ENCODE data around the gene PRRT1B.

The PRRT1B gene

GRCh38 chr9:131590907-131591844, 45.9 kb downstream of the PRRT1B start:
- Histone ChIP-seq H3K27me3 (ENCODE audit: control insufficient read depth in 1 of 2, insufficient read depth in 2 of 2, low read length in 2 of 2) (no peaks in the 10 kb centered on the region), H3K4me1 (ENCODE audit: control insufficient read depth, insufficient read depth, low read length) (no peaks in the 10 kb centered on the region), H3K36me3 (ENCODE audit: control insufficient read depth in 2 of 2, insufficient read depth in 2 of 2, low read length in 2 of 2) (peaks cover 37 to 52% of the 10 kb centered on the region in 2 donors), H3K4me3 (ENCODE audit: low read length in 2 of 2) (no peak overlapping the region), H3K27ac (ENCODE audit: low read length) (no peak overlapping the region), H3K9me3 (ENCODE audit: control insufficient read depth in 2 of 2, low read length in 2 of 2) (no peaks in the 10 kb centered on the region), H3K9ac (ENCODE audit: low read length in 2 of 2) (no peak overlapping the region)

GRCh38 chr9:131591845-131592208, 46.5 kb downstream of the PRRT1B start:
- Histone ChIP-seq H3K4me1 (ENCODE audit: control insufficient read depth, insufficient read depth, low read length) (no peaks in the 10 kb centered on the region), H3K4me3 (ENCODE audit: low read length in 2 of 2) (no peak overlapping the region), H3K36me3 (ENCODE audit: control insufficient read depth in 2 of 2, insufficient read depth in 2 of 2, low read length in 2 of 2) (peaks cover 39 to 59% of the 10 kb centered on the region in 2 donors), H3K9ac (ENCODE audit: low read length in 2 of 2) (no peak overlapping the region), H3K27me3 (ENCODE audit: control insufficient read depth in 1 of 2, insufficient read depth in 2 of 2, low read length in 2 of 2) (no peaks in the 10 kb centered on the region), H3K9me3 (ENCODE audit: control insufficient read depth in 2 of 2, low read length in 2 of 2) (no peaks in the 10 kb centered on the region), H3K27ac (ENCODE audit: low read length) (no peak overlapping the region)

- H3K27me3 ChIP-seq (ENCODE audit: control insufficient read depth in 1 of 2, insufficient read depth in 2 of 2, low read length in 2 of 2) = no peaks in the 10 kb centered on the region
- H3K27ac ChIP-seq (ENCODE audit: low read length) = no peak overlapping the region
- peaks cover 38 to 61% of the 10 kb centered on the region in 2 donors for H3K36me3 ChIP-seq (ENCODE audit: control insufficient read depth in 2 of 2, insufficient read depth in 2 of 2, low read length in 2 of 2)
- H3K9me3 ChIP-seq (ENCODE audit: control insufficient read depth in 2 of 2, low read length in 2 of 2) = no peaks in the 10 kb centered on the region
- H3K4me3 ChIP-seq (ENCODE audit: low read length in 2 of 2) = no peak overlapping the region
- no peak overlapping the region for H3K9ac ChIP-seq (ENCODE audit: low read length in 2 of 2)
- H3K4me1 ChIP-seq (ENCODE audit: control insufficient read depth, insufficient read depth, low read length) = no peaks in the 10 kb centered on the region
Observed at GRCh38 chr9:131593091-131593820, 47.9 kb downstream of the PRRT1B start.

GRCh38 chr9:131593936-131594665, 48.8 kb downstream of the PRRT1B start:
- Histone ChIP-seq H3K9me3 (ENCODE audit: control insufficient read depth in 2 of 2, low read length in 2 of 2) (no peaks in the 10 kb centered on the region), H3K4me1 (ENCODE audit: control insufficient read depth, insufficient read depth, low read length) (no peaks in the 10 kb centered on the region), H3K9ac (ENCODE audit: low read length in 2 of 2) (no peak overlapping the region), H3K27ac (ENCODE audit: low read length) (no peak overlapping the region), H3K4me3 (ENCODE audit: low read length in 2 of 2) (no peak overlapping the region), H3K27me3 (ENCODE audit: control insufficient read depth in 1 of 2, insufficient read depth in 2 of 2, low read length in 2 of 2) (no peaks in the 10 kb centered on the region), H3K36me3 (ENCODE audit: control insufficient read depth in 2 of 2, insufficient read depth in 2 of 2, low read length in 2 of 2) (peaks cover 37 to 56% of the 10 kb centered on the region in 2 donors)

- H3K36me3 ChIP-seq (ENCODE audit: control insufficient read depth in 2 of 2, insufficient read depth in 2 of 2, low read length in 2 of 2) = peaks cover 32 to 51% of the 10 kb centered on the region in 2 donors
- H3K4me1 ChIP-seq (ENCODE audit: control insufficient read depth, insufficient read depth, low read length) = no peaks in the 10 kb centered on the region
- H3K27me3 ChIP-seq (ENCODE audit: control insufficient read depth in 1 of 2, insufficient read depth in 2 of 2, low read length in 2 of 2) = no peaks in the 10 kb centered on the region
- no peaks in the 10 kb centered on the region for H3K9me3 ChIP-seq (ENCODE audit: control insufficient read depth in 2 of 2, low read length in 2 of 2)
- H3K4me3 ChIP-seq (ENCODE audit: low read length in 2 of 2) = no peak overlapping the region
- H3K27ac ChIP-seq (ENCODE audit: low read length) = no peak overlapping the region
- H3K9ac ChIP-seq (ENCODE audit: low read length in 2 of 2) = no peak overlapping the region
Observed at GRCh38 chr9:131594906-131595665, 49.8 kb downstream of the PRRT1B start.

- Histone ChIP-seq H3K9me3 (ENCODE audit: control insufficient read depth in 2 of 2, low read length in 2 of 2) (no peaks in the 10 kb centered on the region), H3K4me3 (ENCODE audit: low read length in 2 of 2) (no peak overlapping the region), H3K9ac (ENCODE audit: low read length in 2 of 2) (no peak overlapping the region), H3K4me1 (ENCODE audit: control insufficient read depth, insufficient read depth, low read length) (no peaks in the 10 kb centered on the region), H3K27me3 (ENCODE audit: control insufficient read depth in 1 of 2, insufficient read depth in 2 of 2, low read length in 2 of 2) (no peaks in the 10 kb centered on the region), H3K27ac (ENCODE audit: low read length) (no peak overlapping the region), H3K36me3 (ENCODE audit: control insufficient read depth in 2 of 2, insufficient read depth in 2 of 2, low read length in 2 of 2) (peaks cover 37 to 52% of the 10 kb centered on the region in 2 donors)
Observed at GRCh38 chr9:131595696-131596429, 50.5 kb downstream of the PRRT1B start.

- H3K36me3 ChIP-seq (ENCODE audit: control insufficient read depth in 2 of 2, insufficient read depth in 2 of 2, low read length in 2 of 2) = peaks cover 39 to 52% of the 10 kb centered on the region in 2 donors
- H3K9me3 ChIP-seq (ENCODE audit: control insufficient read depth in 2 of 2, low read length in 2 of 2) = no peaks in the 10 kb centered on the region
- no peak overlapping the region for H3K4me3 ChIP-seq (ENCODE audit: low read length in 2 of 2)
- no peak overlapping the region for H3K9ac ChIP-seq (ENCODE audit: low read length in 2 of 2)
- no peak overlapping the region for H3K27ac ChIP-seq (ENCODE audit: low read length)
- no peaks in the 10 kb centered on the region for H3K4me1 ChIP-seq (ENCODE audit: control insufficient read depth, insufficient read depth, low read length)
- H3K27me3 ChIP-seq (ENCODE audit: control insufficient read depth in 1 of 2, insufficient read depth in 2 of 2, low read length in 2 of 2) = no peaks in the 10 kb centered on the region
Observed at GRCh38 chr9:131596430-131596743, 51.1 kb downstream of the PRRT1B start.

- Histone ChIP-seq H3K27ac (ENCODE audit: low read length) (no peak overlapping the region), H3K9ac (ENCODE audit: low read length in 2 of 2) (no peak overlapping the region), H3K4me3 (ENCODE audit: low read length in 2 of 2) (no peak overlapping the region), H3K36me3 (ENCODE audit: control insufficient read depth in 2 of 2, insufficient read depth in 2 of 2, low read length in 2 of 2) (peaks cover 41 to 57% of the 10 kb centered on the region in 2 donors), H3K9me3 (ENCODE audit: control insufficient read depth in 2 of 2, low read length in 2 of 2) (no peaks in the 10 kb centered on the region), H3K4me1 (ENCODE audit: control insufficient read depth, insufficient read depth, low read length) (no peaks in the 10 kb centered on the region), H3K27me3 (ENCODE audit: control insufficient read depth in 1 of 2, insufficient read depth in 2 of 2, low read length in 2 of 2) (no peaks in the 10 kb centered on the region)
Observed at GRCh38 chr9:131597246-131597645, 51.9 kb downstream of the PRRT1B start.

- Histone ChIP-seq H3K4me3 (ENCODE audit: low read length in 2 of 2) (no peak overlapping the region), H3K4me1 (ENCODE audit: control insufficient read depth, insufficient read depth, low read length) (no peaks in the 10 kb centered on the region), H3K27ac (ENCODE audit: low read length) (no peak overlapping the region), H3K9ac (ENCODE audit: low read length in 2 of 2) (no peak overlapping the region), H3K36me3 (ENCODE audit: control insufficient read depth in 2 of 2, insufficient read depth in 2 of 2, low read length in 2 of 2) (peaks cover 41 to 59% of the 10 kb centered on the region in 2 donors), H3K9me3 (ENCODE audit: control insufficient read depth in 2 of 2, low read length in 2 of 2) (no peaks in the 10 kb centered on the region), H3K27me3 (ENCODE audit: control insufficient read depth in 1 of 2, insufficient read depth in 2 of 2, low read length in 2 of 2) (no peaks in the 10 kb centered on the region)
Observed at GRCh38 chr9:131598121-131598520, 52.8 kb downstream of the PRRT1B start.
